T-helper 1 cell treated with Interleukin-12 subunit alpha and Interleukin-12 subunit beta and Interleukin-4 antibody, amounts not matched to agents 30 μg/mL and 1 μg/mL, for 36 hours (primary cell): ENCODE data around the gene CACHD1.

Experiments
- H3K27ac Mint-ChIP-seq: one replicate; pipeline ENCODE4 v1.8.0; 2021; ENCODE audit warnings: mild to moderate bottlenecking, mixed read lengths
- H3K27me3 Mint-ChIP-seq: one replicate; pipeline ENCODE4 v1.8.0; 2021; ENCODE audit warnings: low read depth, mixed read lengths
- H3K36me3 Mint-ChIP-seq: one replicate; pipeline ENCODE4 v1.8.0; 2021; ENCODE audit warnings: low read depth, mixed read lengths
- H3K4me1 Mint-ChIP-seq: one replicate; pipeline ENCODE4 v1.8.0; 2021; ENCODE audit warnings: low read depth, mixed read lengths
- H3K4me3 Mint-ChIP-seq: one replicate; pipeline ENCODE4 v1.8.0; 2021; ENCODE audit warnings: mild to moderate bottlenecking, moderate library complexity, mixed read lengths
- H3K9me3 Mint-ChIP-seq: one replicate; pipeline ENCODE4 v1.8.0; 2021; ENCODE audit warnings: mixed read lengths

The CACHD1 gene

GRCh38 chr1:64516301-64516700 lies 46.4 kb downstream of the CACHD1 start:
- Mint-ChIP-seq H3K4me1 (no peaks in the 10 kb centered on the region), H3K27me3 (peaks cover 14% of the 10 kb centered on the region), H3K36me3 (no peaks in the 10 kb centered on the region), H3K9me3 (no peaks in the 10 kb centered on the region), H3K27ac (no peak overlapping the region), H3K4me3 (no peak overlapping the region)

GRCh38 chr1:64516803-64517568 lies 47.1 kb downstream of the CACHD1 start:
- Mint-ChIP-seq H3K9me3 (no peaks in the 10 kb centered on the region), H3K27ac (no peak overlapping the region), H3K4me1 (no peaks in the 10 kb centered on the region), H3K27me3 (peaks cover 14% of the 10 kb centered on the region), H3K36me3 (no peaks in the 10 kb centered on the region), H3K4me3 (no peak overlapping the region)

- H3K27ac Mint-ChIP-seq = no peak overlapping the region
- no peaks in the 10 kb centered on the region for H3K4me1 Mint-ChIP-seq
- H3K9me3 Mint-ChIP-seq = no peaks in the 10 kb centered on the region
- H3K27me3 Mint-ChIP-seq = peaks cover 14% of the 10 kb centered on the region
- no peaks in the 10 kb centered on the region for H3K36me3 Mint-ChIP-seq
- no peak overlapping the region for H3K4me3 Mint-ChIP-seq
These were observed 47.7 kb downstream of the CACHD1 start for GRCh38 chr1:64517640-64518039.

GRCh38 chr1:64518692-64519481 lies 49.0 kb downstream of the CACHD1 start:
- Mint-ChIP-seq H3K27ac (no peak overlapping the region), H3K36me3 (no peaks in the 10 kb centered on the region), H3K4me1 (no peaks in the 10 kb centered on the region), H3K9me3 (no peaks in the 10 kb centered on the region), H3K27me3 (peaks cover 14% of the 10 kb centered on the region), H3K4me3 (no peak overlapping the region)

- H3K4me1 Mint-ChIP-seq = no peaks in the 10 kb centered on the region
- no peak overlapping the region for H3K4me3 Mint-ChIP-seq
- H3K9me3 Mint-ChIP-seq = no peaks in the 10 kb centered on the region
- H3K27me3 Mint-ChIP-seq = peaks cover 14% of the 10 kb centered on the region
- H3K36me3 Mint-ChIP-seq = no peaks in the 10 kb centered on the region
- no peak overlapping the region for H3K27ac Mint-ChIP-seq
These were observed 50.0 kb downstream of the CACHD1 start for GRCh38 chr1:64519901-64520300.

- Mint-ChIP-seq H3K4me3 (no peak overlapping the region), H3K27ac (no peak overlapping the region), H3K36me3 (no peaks in the 10 kb centered on the region)
These were observed 52.8 kb downstream of the CACHD1 start for GRCh38 chr1:64522740-64523139.

GRCh38 chr1:64523413-64524337 lies 53.7 kb downstream of the CACHD1 start:
- Mint-ChIP-seq H3K4me3 (no peak overlapping the region), H3K4me1 (peaks cover 4% of the 10 kb centered on the region), H3K36me3 (no peaks in the 10 kb centered on the region), H3K27ac (no peak overlapping the region), H3K9me3 (no peaks in the 10 kb centered on the region), H3K27me3 (peaks cover 13% of the 10 kb centered on the region)

More at GRCh38 chr1:64522740-64523139, 52.8 kb downstream of the CACHD1 start:
- Mint-ChIP-seq H3K9me3 (no peaks in the 10 kb centered on the region), H3K27me3 (peaks cover 13% of the 10 kb centered on the region), H3K4me1 (peaks cover 4% of the 10 kb centered on the region)

- Mint-ChIP-seq H3K27ac (no peak overlapping the region), H3K4me1 (peaks cover 4% of the 10 kb centered on the region), H3K27me3 (peaks cover 8% of the 10 kb centered on the region)
These were observed 54.7 kb downstream of the CACHD1 start for GRCh38 chr1:64524614-64525013.

GRCh38 chr1:64525116-64525686 lies 55.3 kb downstream of the CACHD1 start:
- no peaks in the 10 kb centered on the region for H3K36me3 Mint-ChIP-seq
- H3K4me1 Mint-ChIP-seq = peaks cover 4% of the 10 kb centered on the region
- no peak overlapping the region for H3K27ac Mint-ChIP-seq
- H3K9me3 Mint-ChIP-seq = no peaks in the 10 kb centered on the region
- no peak overlapping the region for H3K4me3 Mint-ChIP-seq
- H3K27me3 Mint-ChIP-seq = peaks cover 8% of the 10 kb centered on the region

More at GRCh38 chr1:64524614-64525013, 54.7 kb downstream of the CACHD1 start:
- H3K4me3 Mint-ChIP-seq = no peak overlapping the region
- no peaks in the 10 kb centered on the region for H3K36me3 Mint-ChIP-seq
- no peaks in the 10 kb centered on the region for H3K9me3 Mint-ChIP-seq

GRCh38 chr1:64526312-64526711 lies 56.4 kb downstream of the CACHD1 start:
- Mint-ChIP-seq H3K4me1 (peaks cover 4% of the 10 kb centered on the region), H3K27ac (no peak overlapping the region), H3K27me3 (peaks cover 8% of the 10 kb centered on the region), H3K36me3 (no peaks in the 10 kb centered on the region), H3K9me3 (no peaks in the 10 kb centered on the region), H3K4me3 (no peak overlapping the region)

- peaks cover 4% of the 10 kb centered on the region for H3K4me1 Mint-ChIP-seq
- peaks cover 1% of the 10 kb centered on the region for H3K36me3 Mint-ChIP-seq
- no peak overlapping the region for H3K27ac Mint-ChIP-seq
- no peak overlapping the region for H3K4me3 Mint-ChIP-seq
- no peaks in the 10 kb centered on the region for H3K9me3 Mint-ChIP-seq
- peaks cover 8% of the 10 kb centered on the region for H3K27me3 Mint-ChIP-seq
These were observed 57.2 kb downstream of the CACHD1 start for GRCh38 chr1:64527165-64527564.

- Mint-ChIP-seq H3K27ac (no peak overlapping the region), H3K4me1 (peaks cover 4% of the 10 kb centered on the region), H3K27me3 (peaks cover 8% of the 10 kb centered on the region), H3K4me3 (no peak overlapping the region), H3K9me3 (no peaks in the 10 kb centered on the region), H3K36me3 (peaks cover 1% of the 10 kb centered on the region)
These were observed 57.9 kb downstream of the CACHD1 start for GRCh38 chr1:64527786-64528185.

- Mint-ChIP-seq H3K27ac (no peak overlapping the region), H3K36me3 (peaks cover 1% of the 10 kb centered on the region), H3K4me3 (no peak overlapping the region), H3K4me1 (peaks cover 4% of the 10 kb centered on the region), H3K27me3 (peaks cover 8% of the 10 kb centered on the region), H3K9me3 (no peaks in the 10 kb centered on the region)
These were observed 61.2 kb downstream of the CACHD1 start for GRCh38 chr1:64530969-64531692.
